GM12878 (cell line): ENCODE data around the gene ATXN1. TPM values are rescaled to one million over a fixed set of nuclear protein-coding genes. Genes with fewer than 3 reads are reported as not detected.

ENCODE experiments used
- ASH2L ChIP-seq: fragments of 300-600, 200-600 bp; sonication (generic); IDR thresholded peaks from 2 replicates; pipeline ENCODE4 v1.6.1; 2017; ENCODE audit warnings: low read depth, mild to moderate bottlenecking, borderline replicate concordance
- ATF7 ChIP-seq: fragments of 450-650 bp; IDR thresholded peaks from 2 replicates; pipeline ENCODE4 v1.6.1; 2016; ENCODE audit warnings: low read depth, mild to moderate bottlenecking
- BHLHE40 ChIP-seq, 2 experiments: fragments of 450-650 bp in 1 of 2; IDR thresholded peaks; 2 replicates each; pipeline ENCODE4 v1.6.1; 2011 to 2017; ENCODE audit warnings: low read depth in 2 of 2, borderline replicate concordance in 1 of 2, improper control_type of control experiment in 1 of 2, low read length in 1 of 2, mild to moderate bottlenecking in 1 of 2
- BMI1 ChIP-seq: fragments of 450-650 bp; IDR thresholded peaks from 2 replicates; pipeline ENCODE4 v1.6.1; 2016; ENCODE audit warnings: mild to moderate bottlenecking, moderate library complexity, borderline replicate concordance
- CREB1 ChIP-seq: IDR thresholded peaks from 2 replicates; pipeline ENCODE4 v1.6.1; 2012; ENCODE audit warnings: low read depth, mild to moderate bottlenecking, inconsistent platforms
- IKZF1 ChIP-seq: fragments of 450-650 bp; conservative IDR thresholded peaks from 2 replicates; pipeline ENCODE4 v1.6.1; 2017; ENCODE audit warnings: antibody characterized with exemption, mild to moderate bottlenecking
- IKZF2 ChIP-seq, 2 experiments: fragments of 450-650 bp; IDR thresholded peaks; 2 replicates each; pipeline ENCODE4 v1.6.1; 2017; ENCODE audit warnings: mild to moderate bottlenecking in 2 of 2, moderate library complexity in 2 of 2
- KLF5 ChIP-seq: fragments of 450-650 bp; IDR thresholded peaks from 2 replicates; pipeline ENCODE4 v1.6.1; 2014; ENCODE audit warnings: mild to moderate bottlenecking; ENCODE audit not compliant: partially characterized antibody
- MEF2B ChIP-seq: fragments of 450-650 bp; IDR thresholded peaks from 2 replicates; pipeline ENCODE4 v1.6.1; 2018; ENCODE audit warnings: mild to moderate bottlenecking, moderate library complexity; ENCODE audit not compliant: partially characterized antibody, poor library complexity, severe bottlenecking
- MTA2 ChIP-seq: fragments of 450-650 bp; IDR thresholded peaks from 2 replicates; pipeline ENCODE4 v1.6.1; 2016; ENCODE audit warnings: low read depth, mild to moderate bottlenecking, moderate library complexity
- MYB ChIP-seq: fragments of 150-350 bp; IDR thresholded peaks from 2 replicates; pipeline ENCODE4 v1.6.1; 2014; ENCODE audit warnings: mild to moderate bottlenecking, low read depth, low read length, borderline replicate concordance
- NFIC ChIP-seq: IDR thresholded peaks from 2 replicates; pipeline ENCODE4 v1.6.1; 2012; ENCODE audit warnings: low read depth, mild to moderate bottlenecking, inconsistent platforms, low read length, moderate library complexity
- NFYB ChIP-seq: IDR thresholded peaks from 2 replicates; pipeline ENCODE4 v1.6.1; 2011; ENCODE audit warnings: low read depth, mild to moderate bottlenecking, low read length, improper control_type of control experiment, moderate library complexity; ENCODE audit not compliant: insufficient read depth
- NR2C1 ChIP-seq: fragments of 450-650 bp; IDR thresholded peaks from 2 replicates; pipeline ENCODE4 v1.6.1; 2017; ENCODE audit warnings: antibody characterized with exemption, mild to moderate bottlenecking, moderate library complexity
- PAX5 ChIP-seq: IDR thresholded peaks from 2 replicates; pipeline ENCODE4 v1.6.1; 2011; ENCODE audit warnings: low read depth, low read length, borderline replicate concordance
- POU2F2 ChIP-seq: IDR thresholded peaks from 3 replicates; pipeline ENCODE4 v1.6.1; 2011; ENCODE audit warnings: low read depth, mild to moderate bottlenecking, low read length, borderline replicate concordance
- RUNX3 ChIP-seq: IDR thresholded peaks from 2 replicates; pipeline ENCODE4 v1.6.1; 2012; ENCODE audit warnings: low read length, inconsistent platforms
- SPI1 ChIP-seq: IDR thresholded peaks from 2 replicates; pipeline ENCODE4 v1.6.1; 2011; ENCODE audit warnings: low read depth, mild to moderate bottlenecking, low read length, moderate library complexity, borderline replicate concordance; ENCODE audit not compliant: insufficient read depth
- TAF1 ChIP-seq: IDR thresholded peaks from 2 replicates; pipeline ENCODE4 v1.6.1; 2011; ENCODE audit warnings: mild to moderate bottlenecking, low read depth, low read length, borderline replicate concordance
- ZBED1 ChIP-seq: IDR thresholded peaks from 2 replicates; pipeline ENCODE4 v1.6.1; 2016; ENCODE audit warnings: borderline replicate concordance
- polyA plus RNA-seq, 11 experiments: library from polyadenylated mRNA; depleted of rRNA in 4 of 11; unstranded in 6 of 11; stranded (reverse) in 5 of 11; fragments of >200 nt; fragmentation: Nextera tagmentation in 4 of 11; fragmentation: Illumina TruSeq in 1 of 11; extraction: Ambion mirVana in 4 of 11; extraction: Trizol in 1 of 11; gene quantifications; 1 replicate in 1 of 11; 2 replicates in 10 of 11; pipeline versions ENCODE4 v1.2.1 to v1.2.3, GENCODE V29; 2011 to 2016; ENCODE audit warnings: inconsistent platforms in 2 of 11, missing spikeins in 2 of 11, low read depth in 1 of 11
- total RNA-seq, 4 experiments: library from RNA; depleted of rRNA in 3 of 4; stranded (reverse); fragments of >200 nt in 3 of 4; fragmentation: Illumina TruSeq in 1 of 4; extraction: Trizol in 1 of 4; gene quantifications; 2 replicates each; pipeline versions ENCODE4 v1.2.1 to v1.2.3, GENCODE V29; 2013 to 2021
- TF ChIP-seq, protein P1 (sequence below): IDR thresholded peaks from 2 replicates; pipeline ENCODE4 v1.6.1; 2012; ENCODE audit warnings: low read depth, low read length, improper control_type of control experiment
- TF ChIP-seq, protein P2 (sequence below): fragments of 450-650 bp; conservative IDR thresholded peaks from 2 replicates; pipeline ENCODE4 v1.6.1; 2017; ENCODE audit warnings: mild to moderate bottlenecking, moderate library complexity
- TF ChIP-seq, protein P3 (sequence below): IDR thresholded peaks from 2 replicates; pipeline ENCODE4 v1.6.1; 2012; ENCODE audit warnings: low read length, inconsistent platforms

Gene ATXN1
- total and polyA plus RNA-seq, 10 of the 15 experiments (the other 5 are each of a cell fraction or from before 2014, with no cell fraction given), result 12.2 to 51.2 (median 20.5) TPM

DNA sequence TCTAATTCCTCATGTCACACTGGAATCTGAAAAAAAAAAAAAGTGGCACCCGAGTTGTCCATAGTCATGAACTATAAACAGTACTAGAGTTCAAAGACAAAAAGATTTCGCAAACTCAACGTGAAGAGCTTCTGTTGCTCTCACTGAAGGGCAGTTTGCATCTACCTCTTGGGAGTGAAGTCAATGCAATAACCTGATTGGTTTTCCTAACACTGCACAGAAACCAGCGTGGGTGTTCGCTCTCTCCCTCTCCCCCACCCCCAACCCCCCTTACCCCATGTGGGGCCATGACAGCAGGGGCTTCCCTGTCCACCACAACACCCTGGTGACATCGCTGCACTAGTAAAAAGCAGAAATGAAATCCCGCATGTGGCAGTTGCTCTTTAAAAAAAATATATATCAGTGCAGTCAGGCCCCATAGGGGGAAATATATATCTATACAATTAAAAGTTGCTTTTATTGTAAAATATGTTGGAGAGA is 456.0 kb downstream of the ATXN1 start (continued):
- no peak; the same call in 2 of the 3 replicates for TF ChIP-seq POU2F2
- TF ChIP-seq TAF1, result peak; percentile 27; the same call in 1 of the 2 replicates
- peak; percentile 87 for TF ChIP-seq SPI1
- TF ChIP-seq BMI1, result 0 out of 2 replicates have a peak, but pooled peaks have one; percentile 50
- peak; percentile 71; the same call in 1 of the 2 replicates for TF ChIP-seq ZBED1
- TF ChIP-seq ASH2L, result no peak
- peak; percentile 74 for TF ChIP-seq PAX5
- TF ChIP-seq, protein P1, sequence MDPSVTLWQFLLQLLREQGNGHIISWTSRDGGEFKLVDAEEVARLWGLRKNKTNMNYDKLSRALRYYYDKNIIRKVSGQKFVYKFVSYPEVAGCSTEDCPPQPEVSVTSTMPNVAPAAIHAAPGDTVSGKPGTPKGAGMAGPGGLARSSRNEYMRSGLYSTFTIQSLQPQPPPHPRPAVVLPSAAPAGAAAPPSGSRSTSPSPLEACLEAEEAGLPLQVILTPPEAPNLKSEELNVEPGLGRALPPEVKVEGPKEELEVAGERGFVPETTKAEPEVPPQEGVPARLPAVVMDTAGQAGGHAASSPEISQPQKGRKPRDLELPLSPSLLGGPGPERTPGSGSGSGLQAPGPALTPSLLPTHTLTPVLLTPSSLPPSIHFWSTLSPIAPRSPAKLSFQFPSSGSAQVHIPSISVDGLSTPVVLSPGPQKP, result 0 out of 2 replicates have a peak, but pooled peaks have one; percentile 6
- TF ChIP-seq MEF2B, result peak; percentile 60
- peak; percentile 88 for TF ChIP-seq ATF7
- TF ChIP-seq NFIC, result peak; percentile 88
- no peak for TF ChIP-seq NFYB
- peak in 1 of 2 experiments; percentile 61; a peak in 1 of 4 replicates for TF ChIP-seq BHLHE40 (IDR thresholded peaks at IDR 0.05; ENCODE audit: borderline replicate concordance in 1 of 2, low read depth in 2 of 2, low read length in 1 of 2)
- TF ChIP-seq MYB, result peak; percentile 71; the same call in 1 of the 2 replicates
- TF ChIP-seq NR2C1, result no peak
- peak; percentile 93 for TF ChIP-seq RUNX3
- TF ChIP-seq, protein P2, sequence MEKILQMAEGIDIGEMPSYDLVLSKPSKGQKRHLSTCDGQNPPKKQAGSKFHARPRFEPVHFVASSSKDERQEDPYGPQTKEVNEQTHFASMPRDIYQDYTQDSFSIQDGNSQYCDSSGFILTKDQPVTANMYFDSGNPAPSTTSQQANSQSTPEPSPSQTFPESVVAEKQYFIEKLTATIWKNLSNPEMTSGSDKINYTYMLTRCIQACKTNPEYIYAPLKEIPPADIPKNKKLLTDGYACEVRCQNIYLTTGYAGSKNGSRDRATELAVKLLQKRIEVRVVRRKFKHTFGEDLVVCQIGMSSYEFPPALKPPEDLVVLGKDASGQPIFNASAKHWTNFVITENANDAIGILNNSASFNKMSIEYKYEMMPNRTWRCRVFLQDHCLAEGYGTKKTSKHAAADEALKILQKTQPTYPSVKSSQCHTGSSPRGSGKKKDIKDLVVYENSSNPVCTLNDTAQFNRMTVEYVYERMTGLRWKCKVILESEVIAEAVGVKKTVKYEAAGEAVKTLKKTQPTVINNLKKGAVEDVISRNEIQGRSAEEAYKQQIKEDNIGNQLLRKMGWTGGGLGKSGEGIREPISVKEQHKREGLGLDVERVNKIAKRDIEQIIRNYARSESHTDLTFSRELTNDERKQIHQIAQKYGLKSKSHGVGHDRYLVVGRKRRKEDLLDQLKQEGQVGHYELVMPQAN, result 0 out of 2 replicates have a peak, but pooled peaks have one; percentile 25
- peak; percentile 44 to 60; a peak in 2 of 4 replicates for TF ChIP-seq IKZF2 (IDR thresholded peaks at IDR 0.05)
- peak; percentile 24; the same call in 1 of the 2 replicates for TF ChIP-seq IKZF1
- TF ChIP-seq, protein P3, sequence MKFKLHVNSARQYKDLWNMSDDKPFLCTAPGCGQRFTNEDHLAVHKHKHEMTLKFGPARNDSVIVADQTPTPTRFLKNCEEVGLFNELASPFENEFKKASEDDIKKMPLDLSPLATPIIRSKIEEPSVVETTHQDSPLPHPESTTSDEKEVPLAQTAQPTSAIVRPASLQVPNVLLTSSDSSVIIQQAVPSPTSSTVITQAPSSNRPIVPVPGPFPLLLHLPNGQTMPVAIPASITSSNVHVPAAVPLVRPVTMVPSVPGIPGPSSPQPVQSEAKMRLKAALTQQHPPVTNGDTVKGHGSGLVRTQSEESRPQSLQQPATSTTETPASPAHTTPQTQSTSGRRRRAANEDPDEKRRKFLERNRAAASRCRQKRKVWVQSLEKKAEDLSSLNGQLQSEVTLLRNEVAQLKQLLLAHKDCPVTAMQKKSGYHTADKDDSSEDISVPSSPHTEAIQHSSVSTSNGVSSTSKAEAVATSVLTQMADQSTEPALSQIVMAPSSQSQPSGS, result peak; percentile 75; the same call in 1 of the 2 replicates
- TF ChIP-seq KLF5, result no peak
- TF ChIP-seq MTA2, result peak; percentile 59; the same call in 1 of the 2 replicates
- peak; percentile 83 for TF ChIP-seq CREB1
